Measurements from ENCODE around the gene SPC25. TPM values are rescaled to one million over a fixed set of nuclear protein-coding genes. Genes with fewer than 3 reads are reported as not detected.
"Not testable (repeated sequence)": the region's sequence is repeated elsewhere in the genome, so short reads cannot be mapped to it uniquely, and the experiment has no call there.

The SPC25 gene, protein sequence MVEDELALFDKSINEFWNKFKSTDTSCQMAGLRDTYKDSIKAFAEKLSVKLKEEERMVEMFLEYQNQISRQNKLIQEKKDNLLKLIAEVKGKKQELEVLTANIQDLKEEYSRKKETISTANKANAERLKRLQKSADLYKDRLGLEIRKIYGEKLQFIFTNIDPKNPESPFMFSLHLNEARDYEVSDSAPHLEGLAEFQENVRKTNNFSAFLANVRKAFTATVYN
- total RNA-seq: 1 to 10 TPM; 2.1 to 3.7 (median 2.4) TPM

DNA sequence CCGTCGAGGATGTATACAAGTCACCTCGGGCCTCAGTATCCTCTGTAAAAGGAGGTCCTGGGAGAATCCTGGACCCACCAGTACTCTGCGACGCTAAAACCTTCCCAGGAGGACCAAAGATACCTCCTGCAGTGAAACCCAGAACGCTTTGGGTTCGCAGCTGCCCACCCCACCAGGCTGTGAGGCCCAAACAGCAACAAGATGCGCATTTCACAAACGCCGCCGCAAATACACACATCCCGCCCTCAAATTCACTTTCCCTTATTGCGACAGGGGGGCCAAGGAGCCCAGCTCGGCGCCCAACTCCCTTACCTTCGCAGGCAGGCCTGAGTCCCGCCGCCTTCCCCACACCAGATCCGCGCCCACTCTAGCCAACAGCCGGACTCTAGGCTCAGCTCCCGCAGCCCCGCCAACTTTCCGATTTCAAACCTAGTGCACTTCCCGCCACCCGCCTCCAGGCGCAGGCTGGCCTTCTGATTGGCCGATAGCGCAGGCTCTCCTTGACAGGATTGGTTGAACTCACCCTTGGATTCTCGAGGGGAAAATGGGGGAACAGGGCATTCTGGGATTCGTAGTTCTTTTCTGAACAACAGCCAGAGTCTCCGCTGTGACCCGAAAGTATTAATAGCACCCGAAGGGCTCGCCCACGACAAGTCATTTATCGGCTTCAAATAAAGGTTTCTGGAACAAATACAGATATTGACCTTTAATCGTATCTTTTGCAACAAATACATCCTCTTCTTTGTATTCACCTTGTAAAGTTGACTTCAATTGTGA lies at the start of gene SPC25:
Gene SPC25 (minus strand): TSS at position 425 of the 777 bp plus-strand sequence. CDS start 911 bp downstream, outside the sequence.
- DNase-seq: peak; percentile 74
- H3K27me3 Mint-ChIP-seq (ENCODE audit: low read depth): peaks cover 2% of the 10 kb centered on the region
- H3K4me3 Mint-ChIP-seq: peak within 1 kb of the TSS; percentile 89
- peaks cover 8% of the 10 kb centered on the region for H3K4me1 Mint-ChIP-seq (ENCODE audit: low read depth)
- H3K9me3 Mint-ChIP-seq: no peaks in the 10 kb centered on the region
- H3K36me3 Mint-ChIP-seq (ENCODE audit: insufficient read depth): no peaks in the 10 kb centered on the region
- peak; percentile 99 to 100 for ATAC-seq

GRCh38 chr2:168939918-168940317 lies 49.7 kb upstream of the SPC25 start:
- DNase-seq (no peak), ATAC-seq (peak in 1 of 2 donors; percentile 18)
- H3K4me1 Mint-ChIP-seq (ENCODE audit: low read depth): no peaks in the 10 kb centered on the region
- no peak overlapping the region for H3K4me3 Mint-ChIP-seq
- H3K9me3 Mint-ChIP-seq: no peaks in the 10 kb centered on the region
- no peaks in the 10 kb centered on the region for H3K36me3 Mint-ChIP-seq (ENCODE audit: insufficient read depth)
- H3K27me3 Mint-ChIP-seq (ENCODE audit: low read depth): peaks cover 4% of the 10 kb centered on the region

- Mint-ChIP-seq H3K9me3 (no peaks in the 10 kb centered on the region), H3K36me3 (ENCODE audit: insufficient read depth) (no peaks in the 10 kb centered on the region), H3K27me3 (ENCODE audit: low read depth) (peaks cover 3% of the 10 kb centered on the region), H3K4me3 (no peak overlapping the region), H3K4me1 (ENCODE audit: low read depth) (no peaks in the 10 kb centered on the region)
- DNase-seq (no peak), ATAC-seq (no peak)
Observed at GRCh38 chr2:168939061-168939460, 48.8 kb upstream of the SPC25 start.

GRCh38 chr2:168935810-168936581 lies 45.8 kb upstream of the SPC25 start:
- no peaks in the 10 kb centered on the region for H3K4me1 Mint-ChIP-seq (ENCODE audit: low read depth)
- ATAC-seq (no peak), DNase-seq (no peak)
- peaks cover 8% of the 10 kb centered on the region for H3K27me3 Mint-ChIP-seq (ENCODE audit: low read depth)
- no peaks in the 10 kb centered on the region for H3K36me3 Mint-ChIP-seq (ENCODE audit: insufficient read depth)
- no peak overlapping the region for H3K4me3 Mint-ChIP-seq
- H3K9me3 Mint-ChIP-seq: no peaks in the 10 kb centered on the region

- ATAC-seq (no peak), DNase-seq (no peak)
- H3K36me3 Mint-ChIP-seq (ENCODE audit: insufficient read depth): no peaks in the 10 kb centered on the region
- H3K9me3 Mint-ChIP-seq: no peaks in the 10 kb centered on the region
- H3K4me3 Mint-ChIP-seq: no peak overlapping the region
- H3K4me1 Mint-ChIP-seq (ENCODE audit: low read depth): no peaks in the 10 kb centered on the region
- peaks cover 12% of the 10 kb centered on the region for H3K27me3 Mint-ChIP-seq (ENCODE audit: low read depth)
Observed at GRCh38 chr2:168934826-168935225, 44.6 kb upstream of the SPC25 start.

DNA sequence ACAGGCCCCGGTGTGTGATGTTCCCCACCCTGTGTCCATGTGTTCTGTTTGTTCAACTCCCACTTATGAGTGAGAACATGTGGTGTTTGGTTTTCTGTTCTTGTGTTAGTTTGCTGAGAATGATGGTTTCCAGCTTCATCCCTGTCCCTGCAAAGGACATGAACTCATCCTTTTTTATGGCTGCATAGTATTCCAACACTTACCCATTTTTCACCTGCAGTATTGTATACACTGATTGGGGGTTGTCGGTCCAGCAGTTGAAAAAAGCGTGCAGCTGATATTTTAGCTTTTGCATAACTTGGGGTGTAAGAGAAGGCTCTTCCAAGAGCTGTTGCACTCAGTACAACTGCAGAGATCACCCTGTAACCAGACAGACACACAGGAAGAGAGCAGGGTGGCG lies 41.9 kb upstream of the SPC25 start:
- not testable (repeated sequence) for DNase-seq; ATAC-seq; H3K4me3 Mint-ChIP-seq; H3K36me3 Mint-ChIP-seq (ENCODE audit: insufficient read depth); H3K4me1 Mint-ChIP-seq (ENCODE audit: low read depth); H3K9me3 Mint-ChIP-seq
- peaks cover 19% of the 10 kb centered on the region for H3K27me3 Mint-ChIP-seq (ENCODE audit: low read depth)

GRCh38 chr2:168930242-168930641 lies 40.0 kb upstream of the SPC25 start:
- no peak for DNase-seq
- Mint-ChIP-seq H3K4me1 (ENCODE audit: low read depth) (no peaks in the 10 kb centered on the region), H3K4me3 (no peak overlapping the region), H3K36me3 (ENCODE audit: insufficient read depth) (no peaks in the 10 kb centered on the region), H3K9me3 (no peaks in the 10 kb centered on the region), H3K27me3 (ENCODE audit: low read depth) (peaks cover 25% of the 10 kb centered on the region)
- no peak for ATAC-seq

- Mint-ChIP-seq H3K9me3 (no peaks in the 10 kb centered on the region), H3K4me3 (no peak overlapping the region), H3K27me3 (ENCODE audit: low read depth) (peaks cover 32% of the 10 kb centered on the region), H3K36me3 (ENCODE audit: insufficient read depth) (no peaks in the 10 kb centered on the region), H3K4me1 (ENCODE audit: low read depth) (no peaks in the 10 kb centered on the region)
- ATAC-seq (no peak), DNase-seq (no peak)
Observed at GRCh38 chr2:168929031-168929430, 38.8 kb upstream of the SPC25 start.

DNA sequence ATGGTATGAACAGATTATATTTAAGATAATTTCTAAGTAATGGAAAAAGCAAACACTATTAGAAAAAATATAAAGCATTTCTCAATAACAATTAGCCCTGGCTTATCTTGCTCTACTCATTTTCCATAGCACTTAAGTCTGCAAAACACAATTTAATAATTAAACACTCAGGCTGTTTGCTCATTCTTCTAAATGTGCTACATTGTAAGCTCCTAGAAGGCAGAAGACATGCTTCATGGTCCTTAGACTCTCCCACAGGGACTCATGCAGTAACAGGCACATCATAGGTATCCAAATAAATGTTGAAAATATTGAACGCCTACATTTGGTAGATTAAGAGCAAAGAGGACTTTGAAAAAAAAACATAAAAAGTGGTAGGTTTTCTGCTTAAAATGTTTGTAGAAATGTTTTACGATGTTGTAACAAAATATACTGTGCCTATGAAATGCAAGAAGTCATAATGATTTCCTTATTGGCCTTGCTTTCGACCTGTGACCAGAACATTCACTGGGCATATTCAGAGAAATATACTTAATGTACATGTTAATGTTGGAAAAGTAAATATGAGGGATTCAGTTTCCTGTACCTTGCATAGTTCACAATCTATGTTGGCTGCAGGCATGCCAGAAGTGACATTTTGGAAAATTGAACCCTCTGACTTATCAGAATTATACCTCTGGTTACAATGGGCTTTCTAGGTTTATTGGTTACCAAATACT lies 38.0 kb upstream of the SPC25 start:
- Mint-ChIP-seq H3K36me3 (ENCODE audit: insufficient read depth) (no peaks in the 10 kb centered on the region), H3K4me3 (no peak overlapping the region), H3K27me3 (ENCODE audit: low read depth) (peaks cover 37% of the 10 kb centered on the region), H3K4me1 (ENCODE audit: low read depth) (no peaks in the 10 kb centered on the region), H3K9me3 (no peaks in the 10 kb centered on the region)
- DNase-seq (no peak), ATAC-seq (no peak)

GRCh38 chr2:168926621-168927386 lies 36.6 kb upstream of the SPC25 start:
- Mint-ChIP-seq H3K27me3 (ENCODE audit: low read depth) (peaks cover 39% of the 10 kb centered on the region), H3K4me1 (ENCODE audit: low read depth) (no peaks in the 10 kb centered on the region), H3K4me3 (no peak overlapping the region), H3K36me3 (ENCODE audit: insufficient read depth) (no peaks in the 10 kb centered on the region), H3K9me3 (no peaks in the 10 kb centered on the region)
- DNase-seq (no peak), ATAC-seq (no peak)

DNA sequence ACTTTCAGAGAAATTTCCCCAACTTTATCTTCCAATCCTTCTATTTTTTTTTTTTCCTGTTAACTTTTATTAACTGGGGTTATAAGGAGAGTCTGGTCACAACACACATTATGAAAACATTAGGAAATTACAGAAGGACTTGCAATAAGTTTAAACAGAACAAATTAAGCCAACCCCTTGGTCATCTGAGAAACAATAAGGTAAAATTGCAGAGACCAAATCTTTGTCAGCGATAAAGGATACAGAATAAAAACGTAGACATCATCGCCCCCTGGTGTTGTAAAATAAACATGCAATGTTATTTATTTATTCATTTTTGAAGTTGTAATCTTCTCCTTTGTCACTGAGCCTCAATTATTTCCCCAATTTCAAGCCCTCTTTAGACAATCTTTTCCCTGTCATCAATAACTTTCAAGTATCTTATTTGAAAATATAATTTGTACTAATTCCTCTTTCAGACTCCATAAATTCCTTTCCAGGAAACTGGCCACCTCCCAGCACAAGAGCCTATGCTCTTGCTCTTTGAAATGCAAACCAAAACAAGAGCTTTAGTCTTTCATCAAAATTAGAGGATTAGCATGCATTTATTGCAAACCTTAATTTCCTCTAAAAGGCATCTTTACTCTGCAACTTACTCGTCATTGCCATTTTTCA lies 30.4 kb upstream of the SPC25 start:
- Mint-ChIP-seq H3K36me3 (ENCODE audit: insufficient read depth) (no peaks in the 10 kb centered on the region), H3K4me3 (no peak overlapping the region), H3K4me1 (ENCODE audit: low read depth) (peaks cover 3% of the 10 kb centered on the region), H3K27me3 (ENCODE audit: low read depth) (peaks cover 28% of the 10 kb centered on the region), H3K9me3 (no peaks in the 10 kb centered on the region)
- DNase-seq: no peak
- no peak for ATAC-seq

DNA sequence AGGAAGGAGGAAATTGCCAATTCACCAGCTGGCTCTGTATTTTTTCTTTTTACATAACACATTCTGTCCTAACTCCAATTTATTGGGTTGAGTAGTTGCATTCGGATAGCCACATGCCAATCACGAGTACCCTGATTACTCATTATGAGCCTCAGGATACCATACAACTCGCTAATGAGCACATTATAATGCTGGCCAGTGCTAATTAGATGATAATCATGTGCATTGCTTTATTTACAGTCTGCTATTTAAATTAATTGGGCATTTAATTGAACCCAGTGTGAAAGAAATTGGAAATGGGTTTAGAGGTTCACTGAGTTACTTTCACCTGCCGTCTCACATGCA lies 26.1 kb upstream of the SPC25 start:
- Mint-ChIP-seq H3K4me3 (no peak overlapping the region), H3K36me3 (ENCODE audit: insufficient read depth) (no peaks in the 10 kb centered on the region)
- peak in 1 of 2 donors; percentile 27 for ATAC-seq

More for the DNA sequence above, 26.1 kb upstream of the SPC25 start:
- Mint-ChIP-seq H3K4me1 (ENCODE audit: low read depth) (peaks cover 8% of the 10 kb centered on the region), H3K9me3 (no peaks in the 10 kb centered on the region), H3K27me3 (ENCODE audit: low read depth) (peaks cover 22% of the 10 kb centered on the region)
- DNase-seq: no peak
